Measurements from ENCODE around the gene SLC7A5. TPM values are rescaled to one million over a fixed set of nuclear protein-coding genes. Genes with fewer than 3 reads are reported as not detected.

Gene SLC7A5
- total RNA-seq, 2 experiments from 2014 or later: 140 to 283 TPM

DNA sequence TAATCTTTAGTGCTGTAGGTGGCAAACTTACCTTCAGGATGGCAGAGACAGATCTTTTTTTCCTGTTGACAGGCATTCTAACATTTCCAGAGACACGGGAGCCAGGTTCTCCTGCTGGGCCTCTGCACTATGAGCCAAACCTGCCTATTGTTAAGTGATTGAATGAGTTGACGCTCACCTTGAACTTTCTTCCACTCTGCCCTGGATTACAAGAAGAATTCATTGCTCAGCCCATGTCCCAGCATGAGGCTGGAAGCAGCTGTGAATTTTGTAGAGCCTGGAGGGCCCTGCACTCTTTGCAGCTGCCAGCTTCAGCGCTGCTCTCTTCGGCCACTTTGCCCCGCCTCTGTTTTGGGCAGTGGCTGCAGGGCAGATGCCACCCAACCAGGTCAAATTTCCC is 9.4 kb upstream of the SLC7A5 start:
- Histone ChIP-seq H3K9me3 (ENCODE audit: low read length) (no peaks in the 10 kb centered on the region), H3K9me2 (ENCODE audit: insufficient read depth, low read length) (no peaks in the 10 kb centered on the region), H2AFZ (ENCODE audit: low read length) (no peak overlapping the region), H3K4me2 (ENCODE audit: low read length) (no peak overlapping the region), H3K4me3 (ENCODE audit: low read depth, low read length, poor library complexity, severe bottlenecking) (no peak overlapping the region), H3K27ac (ENCODE audit: low read depth, low read length, poor library complexity, severe bottlenecking) (no peak overlapping the region), H3K4me1 (ENCODE audit: insufficient read depth, low read length, poor library complexity, severe bottlenecking) (peaks cover 11% of the 10 kb centered on the region), H3K79me2 (ENCODE audit: insufficient read depth, low read depth, low read length) (no peaks in the 10 kb centered on the region), H3K36me3 (ENCODE audit: insufficient read depth, low read length) (no peaks in the 10 kb centered on the region), H4K20me1 (ENCODE audit: insufficient read depth, low read length) (no peaks in the 10 kb centered on the region)
- TF ChIP-seq, protein P1, sequence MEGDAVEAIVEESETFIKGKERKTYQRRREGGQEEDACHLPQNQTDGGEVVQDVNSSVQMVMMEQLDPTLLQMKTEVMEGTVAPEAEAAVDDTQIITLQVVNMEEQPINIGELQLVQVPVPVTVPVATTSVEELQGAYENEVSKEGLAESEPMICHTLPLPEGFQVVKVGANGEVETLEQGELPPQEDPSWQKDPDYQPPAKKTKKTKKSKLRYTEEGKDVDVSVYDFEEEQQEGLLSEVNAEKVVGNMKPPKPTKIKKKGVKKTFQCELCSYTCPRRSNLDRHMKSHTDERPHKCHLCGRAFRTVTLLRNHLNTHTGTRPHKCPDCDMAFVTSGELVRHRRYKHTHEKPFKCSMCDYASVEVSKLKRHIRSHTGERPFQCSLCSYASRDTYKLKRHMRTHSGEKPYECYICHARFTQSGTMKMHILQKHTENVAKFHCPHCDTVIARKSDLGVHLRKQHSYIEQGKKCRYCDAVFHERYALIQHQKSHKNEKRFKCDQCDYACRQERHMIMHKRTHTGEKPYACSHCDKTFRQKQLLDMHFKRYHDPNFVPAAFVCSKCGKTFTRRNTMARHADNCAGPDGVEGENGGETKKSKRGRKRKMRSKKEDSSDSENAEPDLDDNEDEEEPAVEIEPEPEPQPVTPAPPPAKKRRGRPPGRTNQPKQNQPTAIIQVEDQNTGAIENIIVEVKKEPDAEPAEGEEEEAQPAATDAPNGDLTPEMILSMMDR (conservative IDR thresholded peaks at IDR 0.05; ENCODE audit: low read length): no peak
- no peak for TF ChIP-seq EZH2phosphoT487 (IDR thresholded peaks at IDR 0.05; ENCODE audit: borderline replicate concordance, low read depth, low read length)
- POLR2A ChIA-PET: no interaction called here
- intact Hi-C loops (cut with micrococcal nuclease; ENCODE audit: unreplicated experiment): loop anchor here (1.0 to 10.0 kb wide), 2 partner anchors 31 to 324 kb away; no protein-coding TSS in a partner anchor
- no TSS peak for BruUV-seq (replicated peaks)
- DNase-seq (ENCODE audit: low spot score): no peak
- CTCF ChIA-PET (ENCODE audit: unreplicated experiment): no interaction called here

- Histone ChIP-seq H3K27ac (ENCODE audit: low read depth, low read length, poor library complexity, severe bottlenecking) (no peak overlapping the region), H3K4me2 (ENCODE audit: low read length) (no peak overlapping the region), H3K36me3 (ENCODE audit: insufficient read depth, low read length) (no peaks in the 10 kb centered on the region), H3K79me2 (ENCODE audit: insufficient read depth, low read depth, low read length) (no peaks in the 10 kb centered on the region), H3K9me2 (ENCODE audit: insufficient read depth, low read length) (no peaks in the 10 kb centered on the region), H4K20me1 (ENCODE audit: insufficient read depth, low read length) (no peaks in the 10 kb centered on the region), H3K4me3 (ENCODE audit: low read depth, low read length, poor library complexity, severe bottlenecking) (no peak overlapping the region), H2AFZ (ENCODE audit: low read length) (no peak overlapping the region), H3K4me1 (ENCODE audit: insufficient read depth, low read length, poor library complexity, severe bottlenecking) (peaks cover 11% of the 10 kb centered on the region), H3K9me3 (ENCODE audit: low read length) (no peaks in the 10 kb centered on the region)
- intact Hi-C loops (cut with micrococcal nuclease; ENCODE audit: unreplicated experiment): loop anchor here (1.0 to 10.0 kb wide), 2 partner anchors 31 to 323 kb away; no protein-coding TSS in a partner anchor
- no TSS peak for BruUV-seq (replicated peaks)
- ChIA-PET CTCF (ENCODE audit: unreplicated experiment) (no interaction called here), POLR2A (no interaction called here)
- DNase-seq (ENCODE audit: low spot score): peak; percentile 73
- no peak for TF ChIP-seq EZH2phosphoT487 (IDR thresholded peaks at IDR 0.05; ENCODE audit: borderline replicate concordance, low read depth, low read length)
- TF ChIP-seq, protein P1 (conservative IDR thresholded peaks at IDR 0.05; ENCODE audit: low read length): peak; percentile 73
These were observed 8.7 kb upstream of the SLC7A5 start for GRCh38 chr16:87877942-87878507.
